Kasumi-1 (cell line): ENCODE measurements around the gene GPM6B.
"Not testable (repeated sequence)": the region's sequence is repeated elsewhere in the genome, so short reads cannot be mapped to it uniquely, and the experiment has no call there.

ENCODE experiments used
- DNase-seq, 2 experiments: peaks; one replicate each; lab custom pipeline; 2025; lab: John Stamatoyannopoulos, UW

Gene GPM6B

DNA sequence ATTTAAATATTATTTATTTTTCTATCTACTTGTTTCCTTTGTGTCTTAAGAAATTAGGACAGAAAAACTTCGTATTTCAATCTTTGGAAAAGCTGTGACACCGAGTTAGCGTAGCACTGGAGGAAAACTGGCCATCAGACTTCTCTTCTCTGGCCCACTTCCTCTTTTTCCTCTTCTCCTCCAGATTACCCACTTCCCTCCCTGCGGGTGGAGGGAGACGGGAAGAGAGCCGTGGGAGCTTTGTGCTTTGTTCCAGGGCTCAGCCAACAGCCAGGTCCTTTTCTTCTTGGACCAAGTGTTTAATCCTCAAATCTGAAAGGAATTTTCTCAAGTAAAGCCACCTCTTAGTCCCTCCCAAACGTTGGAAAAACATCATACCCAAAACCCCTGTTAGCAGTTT, 52.6 kb downstream of the GPM6B start:
- peak; percentile 27 to 55 for DNase-seq

DNA sequence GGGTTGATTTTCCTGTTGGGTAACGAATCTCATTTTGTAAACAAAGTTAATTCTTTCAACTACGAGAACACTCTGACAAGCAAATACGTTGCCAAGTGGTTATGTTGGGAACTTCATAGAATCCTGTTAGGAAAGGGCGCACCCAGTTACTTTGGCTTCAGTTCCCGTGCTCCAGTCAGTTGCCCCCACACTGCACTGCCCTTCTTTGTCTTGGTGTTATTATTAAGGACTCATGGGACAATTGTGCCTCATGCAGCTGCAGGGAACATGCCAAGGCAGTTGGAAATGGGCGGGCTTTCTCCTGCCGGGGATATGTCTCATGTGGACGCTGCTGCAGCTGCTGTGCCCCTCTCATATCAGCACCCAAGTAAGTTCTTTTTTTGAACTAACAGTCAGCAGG, 53.4 kb downstream of the GPM6B start:
- no peak for DNase-seq

DNA sequence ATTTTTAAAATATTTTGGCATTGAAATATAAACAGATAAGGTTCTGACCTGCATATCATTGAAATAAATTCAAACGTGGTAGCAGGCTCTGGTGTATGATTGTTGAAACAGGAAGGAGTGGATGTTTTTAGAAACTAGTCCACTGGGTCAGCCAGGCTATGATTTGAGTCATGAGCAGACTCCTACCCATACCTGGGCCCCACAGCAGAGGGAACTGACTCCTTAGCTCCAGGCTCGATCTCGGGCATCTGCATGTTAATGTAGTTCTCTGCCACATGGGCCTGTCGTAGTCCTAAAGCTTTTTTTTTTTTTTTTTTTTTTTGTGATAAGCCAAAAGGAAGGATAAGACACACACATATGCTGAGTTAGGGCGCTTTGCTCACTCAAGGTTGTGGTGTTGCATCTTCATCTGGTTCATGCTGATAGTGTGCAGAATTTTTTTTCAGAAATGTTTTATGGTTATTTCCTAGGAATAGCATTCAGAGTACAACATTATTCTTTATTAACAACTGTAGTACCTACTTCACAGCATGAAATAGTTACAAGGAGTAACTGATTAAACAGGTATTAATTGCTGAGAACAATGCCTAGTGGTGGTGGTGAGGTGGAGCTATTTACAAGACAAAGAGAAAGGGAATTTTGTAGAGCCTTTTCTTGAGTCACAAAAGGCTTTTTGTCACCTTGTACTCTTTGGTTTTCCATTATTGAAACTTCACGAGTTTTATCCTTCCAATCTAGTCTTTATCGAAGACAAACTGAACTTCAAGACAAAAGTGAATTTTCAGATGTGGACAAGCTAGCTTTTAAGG, 55.1 kb downstream of the GPM6B start:
- DNase-seq, result no peak

DNA sequence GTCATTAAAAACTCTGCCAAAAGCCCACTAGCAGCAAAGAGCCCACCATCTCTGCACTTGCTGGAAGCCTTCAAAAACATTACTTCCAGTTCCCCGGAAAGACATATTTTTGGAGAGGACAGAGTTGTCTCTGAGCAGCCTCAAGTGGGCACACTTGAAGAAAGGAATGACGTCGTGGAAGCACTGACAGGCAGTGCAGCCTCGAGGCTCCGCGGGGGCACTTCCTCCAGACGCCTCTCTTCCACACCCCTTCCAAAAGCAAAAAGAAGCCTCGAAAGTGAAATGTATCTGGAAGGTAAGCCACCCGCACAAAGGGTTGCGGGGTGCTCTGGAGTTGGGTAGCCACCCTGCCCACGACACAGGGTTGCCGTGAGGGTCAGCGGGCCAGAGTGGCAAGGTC, 56.5 kb downstream of the GPM6B start:
- DNase-seq, result no peak

DNA sequence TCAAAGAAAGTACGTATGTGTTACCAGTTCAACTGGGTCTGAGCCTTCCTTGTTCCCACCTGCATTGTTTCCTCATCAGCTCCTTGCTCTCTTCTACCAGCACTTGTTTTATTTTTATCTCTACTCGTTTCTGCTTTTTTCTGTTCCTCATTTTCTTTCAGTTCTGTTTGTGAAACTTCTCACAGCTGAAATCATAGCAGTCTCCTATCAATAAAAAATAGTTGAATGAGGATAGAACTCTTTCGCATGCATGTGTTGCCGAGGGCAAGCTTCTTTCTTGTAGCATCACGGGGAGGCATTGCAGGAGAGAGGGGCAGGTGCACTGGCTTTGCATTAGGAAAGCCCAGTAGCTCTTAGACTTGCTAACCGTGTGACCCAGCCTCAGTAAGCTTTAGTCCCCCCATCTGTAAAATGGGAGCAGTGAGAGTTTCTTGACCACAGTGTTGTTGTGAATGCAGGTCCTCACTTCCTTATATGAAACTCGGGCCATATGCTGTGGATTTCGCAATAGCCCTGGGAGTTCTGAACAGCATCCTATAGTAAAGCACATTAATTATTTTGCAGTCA, 57.7 kb downstream of the GPM6B start:
- peak; percentile 2 to 19 for DNase-seq

DNA sequence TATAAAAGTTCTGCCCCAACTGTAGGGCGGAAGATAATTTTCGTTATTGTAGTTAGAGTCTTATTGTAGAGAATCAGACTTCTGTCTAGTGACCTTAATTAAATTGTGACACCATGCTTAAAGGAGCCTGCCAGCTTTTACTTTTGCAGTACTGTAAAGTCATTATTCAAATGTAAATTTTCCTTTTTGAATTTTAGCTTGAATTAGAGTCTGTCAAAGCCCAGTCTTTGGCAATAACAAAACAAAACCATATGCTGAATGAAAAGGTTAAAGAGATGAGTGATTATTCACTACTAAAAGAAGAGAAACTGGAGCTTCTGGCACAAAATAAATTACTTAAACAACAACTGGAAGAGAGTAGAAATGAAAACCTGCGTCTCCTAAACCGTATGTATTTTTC, 60.5 kb downstream of the GPM6B start:
- DNase-seq, result no peak

DNA sequence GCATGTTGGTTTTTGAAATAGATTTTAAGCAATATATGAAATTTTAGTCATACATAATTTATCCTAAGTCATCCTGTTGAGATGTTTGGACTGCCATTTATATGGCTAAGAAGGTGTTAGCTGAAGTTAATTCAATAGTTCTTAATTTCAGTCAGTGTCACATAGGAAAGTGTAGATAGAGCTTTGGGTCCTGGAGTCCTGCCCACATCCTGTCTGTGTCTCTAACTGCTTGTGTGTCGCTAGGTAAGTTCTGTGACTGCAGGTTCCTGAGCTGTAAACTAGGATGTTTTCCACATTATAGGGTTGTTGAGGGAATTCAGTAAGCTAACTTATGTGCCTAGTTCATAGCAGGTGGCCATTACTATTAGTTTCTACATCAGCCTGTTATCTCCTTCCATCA, 61.6 kb downstream of the GPM6B start:
- DNase-seq, result no peak

DNA sequence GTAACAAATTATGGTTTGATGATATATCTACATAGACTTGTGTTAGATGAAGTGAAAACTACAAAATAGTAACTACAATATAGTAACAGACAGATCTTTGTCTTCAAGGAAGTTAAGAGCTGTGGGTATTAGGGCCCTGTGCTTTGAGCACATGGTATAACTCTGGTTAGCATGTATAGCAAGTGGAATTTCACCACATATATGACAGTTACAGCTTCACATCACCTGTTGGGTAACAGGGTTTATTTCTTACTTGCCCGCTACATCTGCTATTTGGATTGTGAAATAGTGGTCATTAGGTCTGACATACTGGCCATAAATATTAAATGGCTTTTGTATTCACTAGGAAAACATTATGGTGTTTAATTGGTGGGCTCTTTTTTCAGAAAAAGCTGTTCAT, 62.1 kb downstream of the GPM6B start:
- no peak for DNase-seq

DNA sequence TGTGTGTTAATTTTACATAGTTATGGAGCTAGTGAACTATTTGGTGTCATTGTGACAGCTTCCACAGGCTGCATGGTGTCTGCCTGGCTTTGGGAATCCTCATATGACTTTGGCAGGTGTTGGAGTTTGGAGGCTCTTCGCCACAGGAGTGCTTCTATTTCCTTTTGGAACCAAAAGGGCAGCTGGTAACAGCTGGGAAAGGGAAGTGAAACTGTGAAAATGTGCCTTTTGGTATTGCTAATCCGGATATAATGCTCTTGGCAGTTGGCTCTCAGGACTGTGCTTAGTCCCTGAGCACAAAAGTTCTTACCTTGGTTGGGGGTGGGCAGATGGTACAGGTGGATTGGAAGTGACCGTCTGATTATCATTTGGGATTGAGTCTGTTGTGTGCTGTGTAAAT, 64.2 kb downstream of the GPM6B start:
- DNase-seq, result no peak

DNA sequence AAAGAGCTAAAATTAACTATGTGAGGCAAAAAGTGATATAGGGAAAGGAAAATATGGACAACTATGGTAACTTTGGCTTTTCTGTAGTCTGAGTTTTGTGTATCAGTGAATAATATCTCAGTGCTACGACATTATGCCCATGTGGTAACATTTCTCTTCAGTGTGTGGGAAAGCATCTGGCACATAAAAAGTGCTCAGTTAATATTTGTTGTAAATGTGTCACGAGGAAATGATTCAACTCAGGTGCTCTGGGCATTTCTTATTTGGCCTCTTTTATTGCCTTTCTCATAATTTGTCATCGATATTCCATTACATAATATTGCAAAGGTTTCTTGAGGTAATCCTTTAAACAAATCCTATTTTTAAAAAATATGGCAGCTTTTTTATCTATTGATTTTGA, 64.8 kb downstream of the GPM6B start:
- DNase-seq, result no peak

DNA sequence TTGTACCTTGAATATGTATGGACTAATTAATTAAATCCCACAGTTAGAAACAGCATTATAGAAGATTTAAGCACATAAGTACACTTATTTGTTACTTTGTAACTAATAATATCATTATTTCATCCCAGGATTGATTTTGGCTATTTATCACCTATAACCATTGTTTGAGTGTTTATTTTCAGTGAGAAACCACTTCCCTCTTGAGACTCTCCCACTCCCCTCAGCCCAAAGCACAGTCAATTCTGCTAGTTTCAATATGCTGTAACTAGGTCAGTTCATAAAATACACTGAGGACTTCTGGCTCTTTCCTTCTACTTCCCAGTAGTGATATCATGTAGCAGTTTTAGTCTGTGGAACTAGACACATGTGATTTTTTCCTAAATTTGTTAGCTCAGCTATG, 66.1 kb downstream of the GPM6B start:
- no peak for DNase-seq

DNA sequence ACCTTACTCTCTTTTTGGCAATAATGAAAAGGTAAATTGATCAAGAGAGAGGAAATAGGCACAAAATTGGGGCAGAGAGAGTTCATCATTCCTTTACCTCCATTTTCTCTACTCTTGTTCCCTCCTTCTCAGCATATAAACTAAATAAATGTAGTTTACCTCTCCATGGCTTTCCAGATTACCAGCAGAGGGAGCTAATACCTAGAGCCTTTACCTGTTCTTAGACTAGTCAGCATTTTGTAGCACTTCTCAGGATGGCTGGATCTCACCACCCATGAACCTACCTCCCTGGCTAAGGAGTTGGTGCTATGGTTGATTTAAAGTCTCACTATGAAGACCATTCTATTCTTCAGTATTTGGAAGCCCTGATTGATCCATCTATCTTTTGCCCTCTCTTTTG, 66.7 kb downstream of the GPM6B start:
- peak; percentile 9 to 30 for DNase-seq

DNA sequence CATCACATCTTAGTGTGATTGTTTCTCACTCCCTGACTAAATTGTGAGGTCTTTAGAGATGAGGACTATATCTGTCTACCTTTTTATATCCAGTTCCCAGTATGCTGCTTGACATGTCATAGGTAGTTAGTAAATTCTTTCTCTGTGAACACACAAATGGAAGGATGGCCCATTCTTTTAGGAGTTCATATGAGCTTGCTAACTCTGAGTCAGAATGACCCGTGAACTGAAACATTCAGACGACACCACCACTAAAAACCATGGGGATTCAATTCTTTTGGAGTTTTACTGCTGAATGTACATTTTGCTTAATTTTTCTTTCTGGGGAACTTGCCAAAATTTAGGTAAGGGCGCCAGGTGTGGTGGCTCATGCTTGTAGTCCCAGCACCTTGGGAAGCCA, 68.4 kb downstream of the GPM6B start:
- no peak for DNase-seq

DNA sequence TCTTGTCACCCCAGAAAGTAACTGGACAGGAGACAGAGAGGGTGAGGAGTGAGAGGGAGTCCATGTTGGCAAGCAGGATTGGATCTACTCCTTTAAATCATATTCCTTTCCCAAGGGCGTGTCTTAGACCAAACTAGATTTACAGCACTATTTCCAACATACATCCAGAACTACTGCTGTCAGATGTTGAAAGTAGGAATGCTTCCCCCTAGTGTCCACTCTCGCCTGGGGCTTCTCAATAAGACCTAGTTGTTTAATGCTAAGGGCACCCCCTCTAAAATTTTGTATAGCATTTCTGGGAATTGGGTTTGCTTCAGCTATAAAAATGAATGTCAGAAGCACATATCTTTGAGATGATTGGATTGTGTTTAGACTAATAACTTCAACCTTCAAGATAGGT, 69.1 kb downstream of the GPM6B start:
- DNase-seq, result peak; percentile 39 to 49

DNA sequence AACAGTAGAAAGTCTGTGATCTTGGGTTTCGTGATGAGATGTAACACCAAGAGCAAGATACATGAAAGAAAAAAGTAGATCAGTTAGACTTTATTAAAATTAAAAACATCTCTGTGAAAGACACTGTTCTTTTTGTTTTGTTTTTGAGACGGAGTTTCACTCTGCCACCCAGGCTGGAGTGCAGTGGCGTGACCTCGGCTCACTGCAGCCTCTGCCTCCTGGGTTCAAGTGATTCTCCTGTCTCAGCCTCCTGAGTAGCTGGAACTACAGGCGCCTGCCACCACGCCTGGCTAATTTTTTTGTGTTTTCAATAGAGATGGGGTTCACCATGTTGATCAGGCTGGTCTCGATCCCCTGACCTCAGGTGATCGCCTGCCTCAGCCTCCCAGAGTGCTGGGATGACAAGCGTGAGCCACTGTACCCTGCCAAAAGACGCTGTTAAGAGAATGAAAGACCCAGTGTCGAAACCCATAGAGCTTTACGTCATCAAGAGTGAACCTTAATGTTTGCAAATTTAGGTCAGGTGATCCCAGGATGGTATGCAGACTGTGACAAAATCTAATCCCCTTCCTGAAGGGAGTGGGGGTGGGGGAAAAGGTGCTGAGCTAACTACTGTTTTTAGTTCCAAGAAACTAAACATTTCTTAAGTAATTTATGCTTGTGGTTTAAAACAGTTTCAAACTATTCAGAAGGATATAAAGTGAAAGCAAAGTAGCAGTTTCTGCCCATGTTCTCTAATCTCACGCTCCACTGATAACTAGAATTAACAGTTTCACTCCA, 74.3 kb downstream of the GPM6B start:
- DNase-seq, result no peak

DNA sequence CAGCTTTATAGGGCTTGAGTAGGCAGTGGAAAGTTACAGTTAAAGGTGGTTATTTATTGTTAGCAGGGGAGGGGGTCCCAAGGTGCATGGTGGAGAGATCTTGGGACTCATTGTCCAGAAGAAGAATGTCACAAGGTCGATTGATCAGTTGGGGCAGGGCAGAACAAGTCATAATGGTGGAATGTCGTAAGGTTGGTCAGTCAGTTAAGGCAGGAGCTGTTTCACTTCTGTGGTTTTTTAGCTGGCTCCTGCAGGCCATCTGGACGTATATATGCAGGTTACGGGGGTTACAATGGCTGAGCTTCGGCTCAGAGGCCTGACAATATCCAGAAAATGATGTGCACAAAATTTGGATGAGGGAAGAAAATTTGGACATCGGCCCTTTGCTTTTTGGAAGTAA, 75.2 kb downstream of the GPM6B start:
- DNase-seq, result no peak

DNA sequence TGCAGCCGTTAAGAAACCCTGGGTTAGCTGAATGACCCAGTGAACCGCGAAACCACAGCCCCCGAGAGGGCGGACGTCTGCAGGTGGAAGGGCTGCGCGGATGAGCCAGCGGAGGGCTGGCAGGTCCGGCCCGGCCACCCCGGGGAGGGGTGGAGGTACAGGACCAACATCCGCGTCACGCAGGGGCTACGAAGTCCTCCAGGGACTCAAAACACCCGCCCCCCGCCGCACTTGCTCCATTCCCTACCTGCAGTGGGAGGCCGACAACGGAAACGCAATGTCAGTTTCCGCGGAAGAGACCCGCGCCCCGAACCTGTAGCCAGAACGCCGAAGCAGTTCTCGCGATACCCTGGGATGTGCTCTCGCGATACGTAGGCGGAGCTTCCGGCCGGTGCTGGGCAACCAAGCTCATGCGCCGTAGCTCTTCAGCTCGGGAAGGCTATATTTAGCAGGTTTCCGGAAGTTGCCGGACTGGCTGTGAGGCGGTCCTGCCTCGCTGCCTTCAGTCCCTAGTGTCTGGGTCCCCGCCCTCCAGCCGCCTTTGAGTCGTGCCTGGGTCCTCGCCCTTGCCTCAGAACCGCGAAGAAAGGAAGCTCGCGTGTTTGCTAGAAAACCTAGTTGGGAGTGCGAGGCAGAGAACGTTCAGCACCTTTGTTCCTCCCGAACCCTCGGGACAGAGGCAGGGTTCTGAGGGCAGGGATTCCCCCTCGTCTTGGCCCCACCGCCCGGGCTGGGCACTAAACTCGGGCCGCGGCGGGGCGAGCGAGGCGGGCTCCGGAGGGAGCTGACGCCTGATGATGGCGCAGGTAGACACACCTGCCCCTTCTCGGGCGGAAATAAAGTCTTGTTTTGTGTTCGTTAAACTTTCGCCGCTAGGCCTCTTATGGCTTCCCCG, 82.4 kb downstream of the GPM6B start, which contains the start of the genes OFD1 and TRAPPC2:
Gene OFD1 (plus strand): TSS at position 471 of the 895 bp plus-strand sequence. CDS start 324 bp downstream, at position 795.
Gene TRAPPC2 (minus strand): TSS at position 343 of the 895 bp plus-strand sequence. CDS start 14,657 bp downstream, outside the sequence.
- peak; percentile 86 to 88 for DNase-seq

DNA sequence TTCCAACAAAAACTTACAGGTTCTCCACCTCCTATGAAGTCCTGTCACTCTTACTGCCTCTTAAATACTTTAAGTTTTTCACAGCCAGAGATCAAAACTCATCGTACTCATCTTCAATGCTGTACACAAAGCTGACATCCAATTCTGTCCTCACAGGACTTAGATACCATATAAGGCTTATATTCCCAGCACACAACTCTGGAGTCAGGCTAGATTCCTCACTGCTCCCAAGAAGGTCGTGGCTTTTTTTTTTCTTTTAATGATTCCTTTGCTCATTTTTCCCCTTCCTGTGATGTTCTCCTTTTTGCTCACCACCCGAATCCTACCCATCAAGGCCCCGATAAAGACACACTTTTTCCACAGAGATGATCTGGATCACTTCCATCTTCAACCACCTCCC, 83.4 kb downstream of the GPM6B start:
- no peak for DNase-seq

DNA sequence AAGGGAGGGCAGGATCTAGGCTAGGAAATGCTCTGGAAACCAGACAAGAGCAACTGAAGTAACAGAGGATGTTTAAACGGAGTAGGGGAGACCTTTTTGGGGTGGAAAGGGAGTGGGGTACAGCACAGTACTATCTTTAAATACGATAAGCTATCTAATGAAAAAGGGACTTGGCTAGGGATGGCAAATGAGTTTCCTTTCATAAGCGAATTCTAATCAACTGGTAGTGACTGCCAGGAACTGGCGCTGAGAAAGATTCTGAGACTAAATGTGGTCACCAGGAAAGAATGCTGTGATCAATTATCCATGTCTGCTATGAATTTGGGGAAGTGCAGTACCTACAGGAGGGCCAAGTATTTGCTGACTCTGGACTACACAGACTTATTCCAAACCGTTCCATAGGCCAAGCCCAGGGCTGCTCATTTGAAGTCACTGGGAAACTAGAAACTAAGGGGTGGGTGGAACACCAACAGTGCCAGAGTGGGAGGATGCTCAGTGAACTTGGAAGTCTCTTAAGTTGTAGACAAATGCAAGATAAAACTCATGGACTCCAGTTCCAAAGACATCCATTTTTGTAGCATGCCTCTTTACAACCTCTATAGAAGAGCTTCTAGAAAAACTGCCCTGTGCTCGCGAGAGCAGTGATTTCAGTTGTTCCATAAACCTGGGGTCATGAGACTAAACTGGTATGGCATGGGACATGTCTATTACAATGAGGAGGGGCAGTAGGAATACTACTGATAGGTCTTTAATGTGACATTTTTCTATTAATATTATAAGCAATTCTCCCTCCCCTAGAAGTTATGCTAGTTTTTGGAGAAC, 84.4 kb downstream of the GPM6B start:
- DNase-seq, result no peak

DNA sequence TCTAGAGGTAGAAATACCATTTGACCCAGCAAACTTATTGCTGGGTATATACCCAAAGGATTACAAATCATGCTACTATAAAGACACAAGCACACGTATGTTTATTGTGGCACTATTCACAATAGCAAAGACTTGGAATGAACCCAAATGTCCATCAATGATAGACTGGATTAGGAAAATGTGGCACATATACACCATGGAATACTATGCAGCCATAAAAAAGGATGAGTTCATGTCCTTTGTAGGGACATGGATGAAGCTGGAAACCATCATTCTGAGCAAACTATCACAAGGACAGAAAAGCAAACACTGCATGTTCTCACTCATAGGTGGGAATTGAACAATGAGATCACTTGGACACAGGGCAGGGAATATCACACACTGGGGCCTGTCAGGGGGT, 86.4 kb downstream of the GPM6B start:
- not testable (repeated sequence) for DNase-seq

DNA sequence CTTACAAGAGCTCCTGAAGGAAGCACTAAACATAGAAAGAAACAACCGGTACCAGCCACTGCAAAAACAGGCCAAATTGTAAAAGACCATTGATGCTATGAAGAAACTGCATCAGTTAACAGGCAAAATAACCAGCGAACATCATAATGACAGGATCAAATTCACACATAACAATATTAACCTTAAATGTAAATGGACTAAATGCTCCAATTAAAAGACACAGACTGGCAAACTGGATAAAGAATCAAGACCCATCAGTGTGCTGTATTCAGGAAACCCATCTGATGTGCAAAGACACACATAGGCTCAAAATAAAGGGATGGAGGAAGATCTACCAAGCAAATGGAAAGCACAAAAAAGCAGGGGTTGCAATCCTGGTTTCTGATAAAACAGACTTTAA, 90.3 kb downstream of the GPM6B start:
- not testable (repeated sequence) for DNase-seq
